GM21619 (cell line): ENCODE measurements around the gene RC3H2.

Experiments used
- ATAC-seq: cut with Tn5 transposase; IDR thresholded peaks from one replicate; pipeline ENCODE4 v1.9.1; 2021; ENCODE audit not compliant: unreplicated experiment

RC3H2 gene, protein sequence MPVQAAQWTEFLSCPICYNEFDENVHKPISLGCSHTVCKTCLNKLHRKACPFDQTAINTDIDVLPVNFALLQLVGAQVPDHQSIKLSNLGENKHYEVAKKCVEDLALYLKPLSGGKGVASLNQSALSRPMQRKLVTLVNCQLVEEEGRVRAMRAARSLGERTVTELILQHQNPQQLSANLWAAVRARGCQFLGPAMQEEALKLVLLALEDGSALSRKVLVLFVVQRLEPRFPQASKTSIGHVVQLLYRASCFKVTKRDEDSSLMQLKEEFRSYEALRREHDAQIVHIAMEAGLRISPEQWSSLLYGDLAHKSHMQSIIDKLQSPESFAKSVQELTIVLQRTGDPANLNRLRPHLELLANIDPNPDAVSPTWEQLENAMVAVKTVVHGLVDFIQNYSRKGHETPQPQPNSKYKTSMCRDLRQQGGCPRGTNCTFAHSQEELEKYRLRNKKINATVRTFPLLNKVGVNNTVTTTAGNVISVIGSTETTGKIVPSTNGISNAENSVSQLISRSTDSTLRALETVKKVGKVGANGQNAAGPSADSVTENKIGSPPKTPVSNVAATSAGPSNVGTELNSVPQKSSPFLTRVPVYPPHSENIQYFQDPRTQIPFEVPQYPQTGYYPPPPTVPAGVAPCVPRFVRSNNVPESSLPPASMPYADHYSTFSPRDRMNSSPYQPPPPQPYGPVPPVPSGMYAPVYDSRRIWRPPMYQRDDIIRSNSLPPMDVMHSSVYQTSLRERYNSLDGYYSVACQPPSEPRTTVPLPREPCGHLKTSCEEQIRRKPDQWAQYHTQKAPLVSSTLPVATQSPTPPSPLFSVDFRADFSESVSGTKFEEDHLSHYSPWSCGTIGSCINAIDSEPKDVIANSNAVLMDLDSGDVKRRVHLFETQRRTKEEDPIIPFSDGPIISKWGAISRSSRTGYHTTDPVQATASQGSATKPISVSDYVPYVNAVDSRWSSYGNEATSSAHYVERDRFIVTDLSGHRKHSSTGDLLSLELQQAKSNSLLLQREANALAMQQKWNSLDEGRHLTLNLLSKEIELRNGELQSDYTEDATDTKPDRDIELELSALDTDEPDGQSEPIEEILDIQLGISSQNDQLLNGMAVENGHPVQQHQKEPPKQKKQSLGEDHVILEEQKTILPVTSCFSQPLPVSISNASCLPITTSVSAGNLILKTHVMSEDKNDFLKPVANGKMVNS

DNA sequence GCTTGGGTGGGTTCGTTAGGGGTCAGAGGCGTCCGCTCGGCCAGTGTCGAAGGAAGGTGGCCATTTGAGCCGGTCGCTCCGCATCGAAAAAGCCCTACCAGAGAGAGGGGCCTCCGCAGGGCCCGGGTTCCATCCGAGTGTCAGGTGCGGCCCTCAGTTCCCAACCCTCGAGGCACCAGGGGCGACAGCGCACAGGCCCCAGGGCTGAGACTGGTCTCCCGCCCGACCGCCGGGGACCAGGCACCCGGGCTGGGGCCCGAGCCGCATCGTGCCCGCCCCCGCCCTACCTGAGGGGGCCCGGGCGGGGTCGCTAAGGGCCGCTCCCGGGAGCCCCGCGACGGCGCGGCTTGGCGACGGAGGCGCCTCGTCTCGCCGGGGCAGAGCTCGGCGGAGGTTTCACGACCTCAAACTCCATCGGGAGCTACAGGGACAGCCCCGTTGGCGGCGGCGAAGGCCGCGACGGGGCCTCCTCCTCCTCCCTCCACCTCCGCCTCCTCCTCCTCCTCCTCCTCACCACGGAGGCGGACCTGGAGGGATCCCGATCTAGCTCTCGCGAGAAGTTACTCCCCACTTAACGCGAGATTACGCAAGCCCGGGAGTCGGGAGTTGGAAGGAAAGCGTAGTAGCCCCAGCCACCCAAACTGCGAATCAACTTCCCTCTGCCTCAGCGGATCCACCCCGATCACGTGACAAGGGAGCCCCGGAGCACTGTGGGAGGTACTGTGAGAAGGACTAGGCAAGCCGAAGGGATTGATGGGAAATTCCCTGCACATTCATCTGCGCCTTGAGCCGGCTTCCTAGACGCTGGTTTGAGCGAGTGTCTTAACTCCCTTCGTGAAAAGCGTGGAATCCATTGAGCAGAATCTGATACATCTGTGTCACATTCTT lies at the start of gene RC3H2:
TSS of gene RC3H2 (minus strand) at position 537 of the 888 bp plus-strand sequence. CDS start 7,850 bp downstream, outside the sequence.
- peak; percentile 85 for ATAC-seq

DNA sequence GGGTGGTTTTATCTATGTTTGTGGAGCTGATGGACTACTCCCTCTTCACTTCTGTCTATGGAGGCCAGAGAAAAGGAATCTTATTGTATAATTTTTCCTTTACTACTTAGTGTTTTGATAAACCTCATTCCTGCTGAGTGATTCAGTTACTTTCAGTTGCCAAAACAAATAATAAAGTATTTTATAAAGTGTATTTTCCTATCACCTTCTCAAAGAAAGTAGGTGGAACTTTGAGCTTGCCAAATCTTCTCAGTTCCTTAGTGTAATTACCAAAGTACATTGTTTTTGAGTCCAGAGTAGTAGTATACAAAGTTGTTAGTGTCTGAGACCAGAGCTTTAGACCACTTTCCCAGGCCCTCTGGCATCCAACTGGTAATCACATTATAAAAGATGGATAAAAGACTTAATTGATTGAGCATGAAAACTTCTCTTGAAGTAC lies 49.1 kb upstream of the RC3H2 start:
- ATAC-seq: no peak

DNA sequence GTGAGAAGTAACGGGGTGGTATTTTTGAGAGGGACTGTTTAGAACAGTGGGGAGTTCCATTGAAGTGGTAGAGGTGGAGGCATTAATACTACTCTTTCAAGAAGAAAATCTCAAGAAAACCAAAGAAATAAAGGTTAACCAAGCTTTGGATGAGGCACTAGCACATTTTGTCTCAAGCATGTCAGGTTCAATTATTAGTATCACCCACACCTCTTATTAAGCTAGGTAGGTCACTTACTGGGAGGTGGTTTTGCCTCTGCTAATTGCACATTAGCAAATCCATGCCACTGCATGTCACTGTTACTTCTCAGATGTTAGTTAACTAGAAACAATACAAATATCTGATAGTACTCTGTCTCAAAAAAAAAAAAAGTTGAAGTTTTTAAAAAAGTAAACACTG lies 45.9 kb upstream of the RC3H2 start:
- no peak for ATAC-seq

DNA sequence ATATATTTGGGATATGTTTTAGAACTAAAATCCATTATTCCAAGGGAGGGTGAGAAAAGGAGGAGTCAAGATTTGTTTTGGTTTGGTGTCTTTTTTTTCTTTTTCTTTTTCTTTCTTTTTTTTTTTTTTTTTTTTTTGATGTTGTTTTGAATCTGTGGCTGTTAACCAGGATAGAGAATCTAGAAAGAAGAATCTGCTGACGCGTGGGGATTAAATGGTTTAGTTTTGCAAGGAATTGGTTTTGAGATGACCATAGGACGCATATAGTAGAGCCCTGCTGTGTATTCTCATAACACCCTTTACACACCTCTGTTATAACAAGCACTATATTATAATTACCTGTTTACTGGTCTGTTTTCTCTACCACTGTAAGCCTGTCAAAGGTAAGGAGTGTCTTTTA lies 45.1 kb upstream of the RC3H2 start:
- ATAC-seq: no peak

DNA sequence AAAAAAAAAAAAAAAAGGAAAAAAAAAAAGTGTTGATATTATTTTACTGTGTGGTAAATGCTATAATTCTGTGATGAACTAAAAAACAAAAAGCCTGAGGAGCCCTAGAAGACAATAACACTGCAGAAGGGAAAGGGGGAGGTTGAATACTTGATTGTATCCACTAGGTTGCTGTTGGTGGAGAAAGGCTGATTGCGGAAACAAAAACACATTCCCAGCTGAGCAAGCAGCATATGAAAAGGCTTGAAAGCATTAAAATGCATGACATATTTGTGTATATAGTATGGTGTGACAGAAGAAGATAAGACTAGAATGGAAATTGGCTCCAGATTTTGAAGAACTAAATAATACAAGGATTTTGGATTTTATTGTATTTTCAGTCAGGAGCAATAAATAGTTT lies 44.5 kb upstream of the RC3H2 start:
- no peak for ATAC-seq

DNA sequence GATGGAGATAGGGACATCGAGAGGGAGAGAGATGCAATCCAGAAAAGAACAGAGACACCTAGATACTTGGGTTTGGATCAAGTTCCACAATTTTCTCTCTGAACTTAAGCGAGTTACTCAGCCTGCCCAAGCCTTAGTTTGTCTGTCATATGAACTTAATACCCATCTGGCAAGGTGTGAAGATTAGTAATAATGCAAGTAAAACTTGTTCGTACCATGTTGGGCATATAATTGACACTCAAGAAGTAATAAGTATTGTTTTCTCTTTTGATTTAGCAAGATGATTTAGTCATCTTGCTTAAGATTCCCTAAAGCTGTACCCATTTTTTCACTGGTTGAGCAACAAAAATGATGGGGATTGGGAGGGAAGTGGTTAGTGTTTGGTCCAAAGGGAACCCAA lies 43.2 kb upstream of the RC3H2 start:
- ATAC-seq: no peak

DNA sequence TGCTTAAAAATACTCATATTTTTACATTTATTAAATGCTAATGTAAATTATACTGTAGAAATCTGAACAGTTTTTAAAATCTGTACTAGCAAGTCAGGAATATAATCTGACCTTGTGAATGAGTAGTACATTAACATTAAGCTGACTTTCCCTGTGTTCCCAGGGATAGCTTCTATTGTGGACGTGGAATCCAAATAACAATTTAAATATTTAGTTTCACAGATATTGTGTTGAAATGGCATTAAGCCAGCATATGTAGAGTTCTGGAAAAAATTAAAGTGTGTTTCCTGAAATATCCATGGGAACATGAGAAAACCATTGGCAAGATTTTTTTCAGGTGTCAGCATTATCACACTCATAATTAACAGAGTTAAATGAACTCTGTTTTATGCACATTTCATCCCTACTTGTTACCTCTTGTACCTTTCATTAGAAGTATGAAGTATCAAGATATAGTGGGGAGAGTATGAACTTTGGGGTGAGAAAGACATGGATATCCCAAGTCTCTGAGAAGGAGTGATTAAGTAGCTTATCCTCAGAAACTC lies 41.4 kb upstream of the RC3H2 start:
- ATAC-seq: no peak

DNA sequence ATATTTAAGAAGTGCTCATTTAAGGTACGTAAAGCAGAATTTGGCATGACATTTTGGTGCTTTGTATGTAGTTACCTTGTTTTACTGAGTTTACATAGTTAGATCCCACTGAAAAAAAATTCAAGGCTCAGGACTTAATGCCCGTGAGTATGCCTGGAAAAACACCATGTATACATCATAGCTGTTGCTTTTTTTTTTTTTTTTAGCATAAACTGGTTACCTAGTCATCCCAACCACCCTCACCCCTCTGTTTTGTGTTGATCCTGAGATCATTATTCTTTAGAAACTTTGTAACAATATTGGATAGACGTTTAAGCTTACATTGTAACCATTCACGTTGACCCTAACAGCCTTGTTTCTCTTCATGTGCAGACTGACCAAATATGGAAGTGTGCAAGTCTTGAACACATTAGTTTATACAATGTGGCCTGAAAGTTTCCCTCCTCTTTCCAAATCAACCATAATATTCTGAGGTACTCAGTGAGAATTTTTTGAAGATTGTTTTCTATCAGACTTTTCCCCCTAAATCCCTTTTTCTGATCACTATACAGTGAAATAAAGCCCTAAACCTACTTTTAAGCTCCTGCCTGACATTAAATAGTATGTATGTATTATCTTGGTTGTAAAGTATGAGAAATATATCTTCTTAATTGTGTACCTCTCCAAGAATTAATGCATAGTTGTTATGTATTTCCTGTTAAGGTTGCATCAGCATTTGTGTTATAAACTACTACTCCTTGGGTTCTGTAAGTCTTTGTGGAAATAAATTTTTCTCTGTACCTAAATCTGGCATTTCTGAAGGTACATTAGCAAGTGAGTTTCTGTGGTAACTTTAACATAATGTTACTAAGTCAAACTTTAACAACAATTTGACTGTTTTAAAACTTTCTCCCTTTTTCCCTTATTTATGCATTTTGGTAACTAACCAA lies 40.1 kb upstream of the RC3H2 start:
- ATAC-seq: no peak

DNA sequence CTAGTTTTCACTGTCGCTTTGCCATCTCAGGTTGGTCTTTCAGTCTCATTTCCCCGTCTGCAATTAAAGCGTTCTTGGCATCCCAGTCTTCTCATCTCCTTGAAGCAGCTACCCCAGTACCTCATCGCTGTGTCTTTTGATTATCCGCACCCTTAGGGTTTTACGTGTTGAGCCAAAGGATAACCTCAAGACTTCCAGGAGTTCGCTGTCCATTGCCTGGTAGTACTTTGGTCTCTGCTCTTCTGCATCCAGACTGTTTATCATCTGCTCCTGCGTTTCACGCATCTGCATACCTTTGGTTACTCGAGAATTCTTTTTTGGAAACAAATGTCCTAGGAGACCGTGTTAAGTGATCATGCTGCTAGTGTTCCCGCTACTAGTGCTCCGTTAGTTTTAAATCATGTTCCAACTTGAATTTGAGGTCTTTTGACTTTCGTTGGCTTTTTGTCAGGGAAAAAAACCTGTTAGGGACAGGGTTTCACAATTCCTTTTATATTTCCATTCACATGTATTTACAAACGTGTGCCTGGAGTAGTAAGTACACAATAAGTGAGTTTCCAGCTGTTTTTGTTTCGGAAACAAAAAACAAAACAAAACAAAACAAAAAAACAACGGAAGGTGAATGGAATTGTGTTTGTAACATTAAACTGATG lies 36.5 kb upstream of the RC3H2 start:
- no peak for ATAC-seq

DNA sequence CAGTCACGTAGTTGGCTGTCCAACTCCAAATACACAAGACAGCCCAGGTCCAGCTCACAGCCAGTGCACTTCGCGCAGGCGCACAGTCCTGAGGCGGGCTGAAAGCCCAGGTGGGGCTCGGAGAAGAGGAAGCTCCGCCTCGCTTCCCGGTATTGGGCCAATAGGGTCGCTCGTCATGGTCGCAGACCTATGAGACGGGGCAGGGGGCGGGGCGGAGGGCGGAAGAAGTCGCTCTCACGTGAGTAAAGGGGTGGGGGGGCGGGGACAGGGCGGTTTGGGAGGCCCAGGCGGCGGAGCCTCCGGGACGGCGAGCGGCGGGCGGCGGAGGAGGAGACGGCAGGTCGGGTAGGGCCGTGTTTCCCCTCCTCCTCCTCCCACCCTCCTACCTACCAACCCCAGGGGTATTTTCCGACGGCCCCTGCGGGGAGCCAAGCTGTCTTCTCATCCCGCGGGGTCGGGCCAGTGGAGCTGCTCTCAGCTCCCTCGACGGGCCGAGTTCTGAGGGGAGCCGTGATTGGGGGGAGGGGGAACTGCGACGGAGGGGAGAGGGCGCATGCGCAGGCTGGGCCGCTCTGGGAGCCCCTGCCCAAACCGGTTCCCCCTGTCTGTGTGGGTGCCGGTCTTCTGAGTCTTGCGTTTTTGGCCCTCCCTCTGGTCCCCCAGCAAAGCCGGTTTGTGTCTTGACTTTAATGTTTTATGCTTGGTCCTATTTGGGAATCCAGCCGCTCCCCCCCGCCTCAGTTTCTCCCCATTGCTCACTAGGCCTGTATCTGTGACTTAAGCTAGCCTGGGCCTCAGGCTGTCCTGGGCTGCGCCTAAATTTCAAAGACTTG lies 35.8 kb upstream of the RC3H2 start, which contains the start of gene RABGAP1:
TSS of gene RABGAP1 (plus strand) at position 272 of the 833 bp plus-strand sequence. CDS start 16,040 bp downstream, outside the sequence.
- ATAC-seq: peak; percentile 98

DNA sequence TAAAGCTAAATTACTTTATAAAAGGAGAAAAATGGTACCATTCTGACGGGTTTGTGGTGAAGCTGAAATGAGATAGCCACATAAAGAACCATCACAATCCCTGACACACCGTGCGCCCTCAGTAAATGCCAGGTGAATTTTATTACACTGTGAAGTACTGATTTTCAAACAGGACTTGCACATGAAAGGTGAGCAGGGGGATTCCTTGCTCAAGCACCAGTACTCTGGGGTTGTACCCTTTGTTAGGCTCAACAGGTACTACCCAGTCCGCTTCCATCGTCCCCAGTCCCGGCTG lies 35.2 kb upstream of the RC3H2 start:
- no peak for ATAC-seq

DNA sequence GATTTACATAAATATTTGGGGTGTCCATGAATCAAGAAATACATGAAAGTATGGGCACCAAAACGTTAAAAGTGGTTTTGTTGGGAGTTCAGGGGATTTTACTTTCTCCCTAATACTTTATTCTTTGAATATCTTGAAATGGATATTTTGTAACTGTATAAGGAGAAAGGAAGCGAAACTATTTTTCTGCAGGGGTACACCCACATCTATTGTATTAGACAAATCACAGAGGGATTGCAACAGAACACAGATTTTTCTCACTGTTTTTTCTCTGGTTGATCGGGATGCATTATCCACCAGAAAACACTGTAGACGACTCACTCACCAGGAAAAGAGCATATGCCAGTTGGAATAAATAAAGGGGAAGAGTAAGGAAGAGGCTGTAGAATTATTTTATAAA lies 34.4 kb upstream of the RC3H2 start:
- ATAC-seq: no peak

DNA sequence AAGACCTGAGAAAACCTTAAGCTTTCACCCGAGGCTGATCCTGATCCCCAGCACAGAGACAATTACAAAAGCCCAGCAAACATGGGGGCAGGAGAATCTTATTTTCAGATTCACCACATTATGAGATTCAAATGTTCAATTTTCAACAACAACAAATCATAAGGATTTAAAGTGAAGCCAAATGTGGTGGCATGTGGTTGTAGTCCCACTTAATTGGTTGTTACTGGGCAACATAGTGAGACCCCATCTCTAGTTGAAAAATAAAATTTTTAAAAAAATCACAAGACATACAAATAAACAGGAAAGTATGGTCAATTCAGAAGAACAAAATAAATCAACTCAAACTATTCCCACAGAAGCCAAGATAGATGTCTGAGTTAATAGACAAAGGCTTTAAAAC lies 31.7 kb upstream of the RC3H2 start:
- no peak for ATAC-seq

DNA sequence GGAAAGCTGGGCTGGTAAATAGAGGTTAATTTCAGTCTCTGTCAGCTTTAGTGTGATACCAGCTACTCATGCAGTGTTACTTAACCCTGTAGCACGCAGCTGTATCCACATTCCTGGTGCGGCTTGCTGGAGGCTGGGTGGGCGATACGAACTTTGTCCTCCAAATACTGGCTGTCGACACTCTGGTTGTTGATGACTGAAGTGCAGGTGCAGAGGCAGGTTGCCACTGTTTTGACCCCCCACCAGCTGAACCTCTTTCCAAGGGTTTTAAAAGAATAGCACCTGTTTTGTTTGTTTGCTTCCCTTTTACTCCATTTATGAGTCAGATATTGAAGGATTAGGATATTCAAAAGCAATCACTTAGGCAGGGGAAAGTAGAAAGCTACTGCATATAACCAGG lies 31.3 kb upstream of the RC3H2 start:
- no peak for ATAC-seq

DNA sequence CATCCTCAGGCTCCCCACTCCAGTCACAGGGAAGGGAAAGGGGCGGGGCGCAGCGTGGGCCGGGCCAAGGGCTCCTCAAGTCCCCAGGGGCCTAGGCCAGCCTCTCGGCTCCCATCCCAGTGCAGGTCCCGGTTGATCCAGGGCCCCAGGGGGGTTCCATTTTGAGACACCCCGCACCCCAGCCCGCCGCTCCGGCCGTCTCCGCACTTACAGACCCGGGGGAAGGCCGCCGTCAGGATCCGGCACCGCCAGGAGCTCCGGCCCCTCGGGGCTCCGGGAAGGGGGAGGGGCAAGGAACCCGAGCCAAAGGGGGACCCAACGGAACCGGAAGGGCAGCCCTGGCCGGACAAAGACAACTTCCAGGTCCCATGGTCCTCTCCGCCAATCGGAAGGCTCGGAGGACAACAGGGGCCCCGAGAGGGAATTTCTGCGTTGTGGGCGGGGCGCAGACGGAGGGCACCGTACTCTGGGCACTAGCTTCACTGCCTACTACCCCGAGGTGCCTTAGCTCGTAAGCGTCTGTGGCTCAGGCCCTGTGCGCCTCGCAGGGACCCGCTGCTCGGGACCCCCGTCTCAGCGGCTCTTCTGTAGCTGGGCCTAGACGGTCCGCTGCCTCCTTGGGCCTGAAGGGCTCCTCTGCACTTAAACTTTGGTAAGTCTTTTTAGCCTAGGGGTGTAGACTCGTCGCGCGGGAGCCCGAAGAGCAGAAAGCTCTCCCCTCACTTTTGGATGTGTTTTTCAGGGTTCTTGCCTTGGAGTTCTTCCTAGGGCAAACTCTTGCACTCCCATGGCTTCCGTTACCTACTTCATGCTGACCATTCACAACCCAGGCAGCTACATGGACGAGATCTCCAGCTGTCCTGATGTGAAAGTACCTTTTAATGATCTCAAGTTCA lies 26.3 kb upstream of the RC3H2 start, which contains the start of gene ZBTB26:
TSS of gene ZBTB26 (minus strand) at position 287 of the 896 bp plus-strand sequence. CDS start 11,578 bp downstream, outside the sequence.
- ATAC-seq: peak; percentile 97

DNA sequence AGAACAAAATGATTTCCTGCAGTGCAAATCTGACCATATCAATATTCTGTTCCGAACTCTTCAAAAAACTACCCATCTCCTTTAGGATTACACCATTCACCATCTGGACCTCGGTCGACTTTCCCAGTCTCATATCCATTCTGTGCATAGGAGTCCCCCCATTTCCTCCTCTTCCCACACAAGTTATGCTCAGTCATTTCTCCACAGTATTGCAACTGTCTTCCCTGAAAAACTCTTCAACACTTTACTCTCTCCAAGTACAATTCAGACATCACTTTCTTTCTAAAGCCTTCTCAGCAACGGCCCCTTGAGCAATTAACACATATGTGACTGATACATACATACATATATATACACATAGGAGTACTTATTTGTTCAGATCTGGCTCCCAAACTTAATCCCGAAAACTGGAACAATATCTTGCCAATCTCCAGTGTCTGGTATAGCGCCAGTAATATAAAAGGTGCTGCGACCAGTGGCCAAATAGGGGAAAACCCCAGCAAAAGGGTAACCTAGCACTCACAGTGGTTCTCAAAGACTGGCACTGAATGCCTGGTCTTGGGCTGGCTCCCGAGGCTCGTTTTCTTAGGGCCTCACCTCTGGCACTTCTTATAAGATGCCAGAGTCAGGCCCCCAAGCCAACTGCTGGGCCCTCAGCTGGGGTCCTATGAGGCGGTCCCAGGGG lies 25.5 kb upstream of the RC3H2 start:
- no peak for ATAC-seq
